Measurements from ENCODE around the gene WNT9B.

The WNT9B gene

DNA sequence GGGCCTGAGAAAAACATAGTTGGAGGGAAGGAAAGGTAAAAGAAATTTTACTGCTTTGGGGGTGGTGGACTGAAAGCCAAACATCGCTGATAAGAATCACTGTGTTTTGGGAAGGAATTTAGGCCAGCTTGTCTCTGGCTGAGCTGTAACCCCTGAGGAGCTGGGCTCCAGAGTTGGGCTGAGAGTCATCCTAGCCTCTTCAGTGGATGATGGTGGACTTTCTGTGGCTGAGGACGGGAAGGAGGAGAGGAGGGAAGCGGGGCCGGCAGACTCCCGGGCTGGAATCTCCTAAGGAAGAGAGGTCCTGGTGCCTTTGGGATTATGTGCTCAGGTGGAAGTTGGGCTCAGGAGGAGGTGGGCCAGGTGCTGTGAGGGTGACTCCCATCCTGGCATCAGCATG lies 8.6 kb downstream of the WNT9B start:
- no peak for DNase-seq

DNA sequence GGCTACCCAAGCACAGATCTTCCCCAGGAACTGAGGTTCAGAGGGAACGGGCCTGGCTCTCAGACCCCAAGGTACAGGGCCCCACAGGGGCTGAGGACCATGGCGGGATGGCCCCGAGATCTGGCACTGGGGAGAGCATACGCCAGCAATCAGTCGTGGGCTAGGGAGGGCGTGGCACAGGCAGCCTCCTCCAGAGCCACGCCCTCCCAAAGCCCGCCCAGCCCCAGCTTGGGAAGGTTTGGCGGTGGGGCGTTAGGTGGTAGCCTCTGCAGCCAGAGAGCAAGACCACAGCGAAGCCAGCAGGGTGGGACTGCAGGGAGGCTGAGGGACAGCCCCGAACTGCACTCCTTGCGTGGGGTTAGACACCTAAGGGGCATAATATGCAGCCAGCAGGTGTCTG lies 11.6 kb downstream of the WNT9B start:
- no peak for DNase-seq

DNA sequence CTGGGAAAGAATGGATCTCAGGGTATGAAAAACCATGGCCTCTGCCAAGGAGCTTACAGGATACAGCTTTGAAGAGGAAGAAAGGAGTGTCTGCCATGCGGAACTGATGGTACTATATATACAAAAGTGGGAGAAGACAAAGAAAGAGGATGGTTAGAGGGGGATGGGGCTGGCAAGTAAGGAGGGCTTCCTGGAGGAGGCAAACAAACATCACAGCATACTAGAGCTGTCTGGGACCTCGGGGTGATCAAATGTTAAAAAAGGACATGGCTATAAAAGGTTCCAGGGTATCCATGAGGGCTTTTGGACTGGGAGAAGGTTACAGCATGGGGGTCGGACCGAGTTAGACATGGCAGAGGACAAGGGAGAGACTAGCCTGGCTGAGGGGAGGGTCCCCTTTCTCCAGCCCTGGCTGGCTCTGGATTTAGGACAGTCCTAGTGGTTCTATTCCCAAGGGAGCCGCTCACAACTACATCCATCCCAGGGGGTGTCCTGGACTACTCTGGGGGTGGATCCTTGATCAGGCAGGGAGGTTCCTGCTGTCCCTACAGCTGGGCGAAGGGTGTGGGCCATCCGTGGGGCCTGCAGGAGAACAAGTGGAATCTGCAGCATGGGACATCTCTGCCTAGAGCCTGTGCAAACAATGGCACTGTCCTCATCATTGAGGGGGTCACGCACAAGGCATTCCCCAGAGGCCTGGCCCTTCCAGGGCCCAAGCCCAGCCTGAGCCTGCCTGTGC lies 12.2 kb downstream of the WNT9B start:
- no peak for DNase-seq

DNA sequence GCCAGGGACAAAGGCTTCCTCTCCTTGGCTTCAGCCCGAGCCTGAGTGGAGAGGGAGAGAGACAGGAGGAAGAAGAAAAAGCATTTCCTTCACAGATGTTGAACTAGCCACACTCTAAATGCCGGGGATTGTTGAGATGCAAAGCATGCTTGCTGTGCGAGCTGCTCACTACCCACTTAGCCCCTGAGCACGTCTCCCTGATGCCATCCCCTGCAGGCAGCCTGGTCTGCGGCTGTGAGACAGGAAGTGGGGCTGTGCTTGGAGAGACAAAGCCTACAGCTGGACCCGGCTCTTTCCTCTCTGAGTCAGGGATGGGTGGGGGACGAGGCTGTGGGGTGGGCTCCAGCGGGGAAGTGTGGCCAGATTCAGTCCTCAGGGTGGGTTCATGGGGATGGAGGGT lies 13.7 kb downstream of the WNT9B start:
- peak in 1 of 2 experiments; percentile 23 for DNase-seq

DNA sequence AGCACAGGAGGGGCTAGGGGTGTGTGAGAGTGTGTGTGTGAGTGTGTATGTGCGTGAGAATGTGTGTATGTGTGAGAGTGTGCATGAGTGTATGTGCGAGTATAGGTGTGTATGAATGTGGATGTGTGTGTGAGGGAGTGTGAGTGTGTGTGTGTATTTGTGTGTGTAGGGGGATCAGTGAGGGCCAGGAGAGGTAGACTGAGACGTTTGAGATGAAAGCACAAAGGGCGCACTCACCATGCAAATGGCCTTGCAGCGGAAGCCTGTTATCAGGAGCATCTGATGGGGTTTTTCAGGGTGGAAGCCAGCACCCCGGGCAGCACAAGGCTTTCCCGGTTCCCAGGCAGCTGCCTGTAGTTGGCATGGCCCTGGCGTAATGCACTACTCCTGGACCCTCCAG lies 14.9 kb downstream of the WNT9B start:
- peak; percentile 39 to 81 for DNase-seq

DNA sequence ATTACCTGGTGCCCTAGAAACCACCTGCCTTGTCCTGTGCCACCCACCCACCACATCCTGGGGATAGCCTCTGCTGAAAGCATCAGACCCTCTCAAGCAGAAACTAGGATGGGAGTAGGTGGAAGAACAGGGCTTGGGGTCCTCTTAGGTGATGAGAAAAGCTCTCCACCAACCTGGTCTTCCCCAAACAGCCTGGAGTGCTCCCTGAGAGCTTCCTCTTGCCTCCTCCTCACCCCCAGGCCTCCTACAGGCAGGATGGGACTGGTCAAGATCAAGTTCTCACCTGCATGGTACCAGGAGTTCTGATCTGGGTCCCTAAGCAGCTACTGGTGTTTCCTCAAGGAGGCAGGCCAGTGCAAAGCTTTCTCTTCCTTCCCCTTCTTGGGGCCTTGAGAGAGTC lies 15.4 kb downstream of the WNT9B start:
- no peak for DNase-seq

DNA sequence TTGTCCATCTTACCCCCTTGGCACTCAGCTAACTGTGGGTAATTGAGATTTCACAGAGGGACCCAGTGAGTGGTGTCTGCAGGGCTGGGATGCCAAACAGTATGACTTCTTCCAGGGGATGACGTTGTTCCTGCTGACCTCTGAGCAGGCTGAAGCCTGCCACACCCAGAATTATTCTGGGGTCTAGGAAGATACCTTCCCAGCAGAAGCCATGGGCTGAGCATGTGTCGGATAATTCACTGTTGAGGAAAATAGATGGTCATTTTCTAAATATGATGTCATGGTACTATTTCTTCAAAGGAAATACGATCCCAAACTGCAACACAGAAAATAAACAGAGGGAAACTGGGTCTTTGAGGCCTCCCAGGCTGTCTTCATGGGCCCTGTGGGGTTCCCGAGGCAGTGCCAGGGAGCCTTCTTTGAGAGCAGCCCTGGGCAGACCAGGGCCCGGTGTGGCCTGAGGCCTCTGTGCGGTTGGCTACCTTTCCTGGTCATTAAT lies 17.4 kb downstream of the WNT9B start:
- DNase-seq = no peak

DNA sequence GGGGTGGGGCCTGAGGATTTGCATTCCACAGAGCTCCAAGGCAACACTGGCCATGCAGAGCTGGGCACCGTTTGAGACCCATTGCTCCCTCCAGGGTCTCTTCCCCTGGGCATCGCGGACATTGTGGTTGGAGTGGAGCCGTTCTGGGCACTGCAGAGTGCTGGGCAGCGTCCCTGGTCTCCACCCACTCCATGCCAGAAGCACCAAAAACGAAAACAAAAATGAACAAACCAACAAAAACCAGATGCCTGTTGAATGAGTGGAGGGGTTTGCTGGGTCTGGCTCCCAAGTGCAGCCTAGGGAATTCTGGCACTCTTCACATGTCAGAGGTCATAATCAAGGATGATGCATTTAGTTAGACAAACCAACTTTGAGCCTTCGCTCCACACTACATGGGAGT lies 17.9 kb downstream of the WNT9B start:
- peak in 1 of 2 experiments; percentile 32 for DNase-seq

DNA sequence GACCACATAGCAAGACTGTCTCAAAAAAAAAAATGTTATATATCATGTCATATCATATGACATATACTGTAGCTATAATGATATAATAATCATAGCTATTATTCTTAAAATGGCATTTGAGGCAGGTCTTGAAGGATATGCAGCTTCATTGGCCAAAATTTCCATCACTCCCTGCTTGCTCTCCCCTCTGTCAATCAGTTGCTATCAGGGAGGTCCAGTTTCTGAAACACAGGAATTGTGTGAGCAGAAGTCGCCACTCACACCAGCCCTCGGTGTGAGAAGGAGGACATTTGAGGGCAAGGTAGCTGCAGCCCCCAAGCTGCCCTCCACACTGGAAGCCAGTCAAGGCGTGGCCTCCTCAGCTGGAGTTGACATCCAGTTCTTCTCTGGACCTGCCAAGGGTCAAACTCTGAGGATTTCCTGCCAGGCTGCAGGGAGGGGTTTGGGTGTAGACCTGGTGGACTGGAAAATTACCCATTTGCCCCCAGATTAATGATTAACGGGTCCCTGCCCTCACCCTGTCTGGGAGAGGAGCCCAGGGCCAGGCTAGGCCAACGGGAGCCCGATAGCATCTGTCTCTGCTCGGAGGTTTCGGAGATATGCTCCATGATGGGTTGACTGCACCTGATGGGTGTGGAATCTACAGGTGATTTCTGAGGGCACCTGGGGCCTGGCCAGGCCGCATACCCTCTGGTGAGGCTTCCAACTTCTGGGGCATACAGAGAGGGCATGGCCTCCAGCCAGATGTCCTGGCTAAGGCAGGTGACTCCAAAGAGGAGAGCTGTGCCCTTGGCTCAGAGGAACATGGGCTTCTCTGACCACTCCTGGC lies 18.8 kb downstream of the WNT9B start:
- peak; percentile 25 to 74 for DNase-seq

DNA sequence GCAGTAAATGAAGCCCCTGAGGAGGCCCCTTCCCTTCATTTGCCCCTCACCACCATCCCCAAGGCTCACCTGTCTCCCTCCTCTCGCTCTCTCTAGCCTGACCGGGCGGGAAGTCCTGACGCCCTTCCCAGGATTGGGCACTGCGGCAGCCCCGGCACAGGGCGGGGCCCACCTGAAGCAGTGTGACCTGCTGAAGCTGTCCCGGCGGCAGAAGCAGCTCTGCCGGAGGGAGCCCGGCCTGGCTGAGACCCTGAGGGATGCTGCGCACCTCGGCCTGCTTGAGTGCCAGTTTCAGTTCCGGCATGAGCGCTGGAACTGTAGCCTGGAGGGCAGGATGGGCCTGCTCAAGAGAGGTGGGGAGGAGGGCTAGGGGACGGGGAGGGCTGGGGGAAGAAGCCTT lies 21.0 kb downstream of the WNT9B start:
- no peak for DNase-seq

DNA sequence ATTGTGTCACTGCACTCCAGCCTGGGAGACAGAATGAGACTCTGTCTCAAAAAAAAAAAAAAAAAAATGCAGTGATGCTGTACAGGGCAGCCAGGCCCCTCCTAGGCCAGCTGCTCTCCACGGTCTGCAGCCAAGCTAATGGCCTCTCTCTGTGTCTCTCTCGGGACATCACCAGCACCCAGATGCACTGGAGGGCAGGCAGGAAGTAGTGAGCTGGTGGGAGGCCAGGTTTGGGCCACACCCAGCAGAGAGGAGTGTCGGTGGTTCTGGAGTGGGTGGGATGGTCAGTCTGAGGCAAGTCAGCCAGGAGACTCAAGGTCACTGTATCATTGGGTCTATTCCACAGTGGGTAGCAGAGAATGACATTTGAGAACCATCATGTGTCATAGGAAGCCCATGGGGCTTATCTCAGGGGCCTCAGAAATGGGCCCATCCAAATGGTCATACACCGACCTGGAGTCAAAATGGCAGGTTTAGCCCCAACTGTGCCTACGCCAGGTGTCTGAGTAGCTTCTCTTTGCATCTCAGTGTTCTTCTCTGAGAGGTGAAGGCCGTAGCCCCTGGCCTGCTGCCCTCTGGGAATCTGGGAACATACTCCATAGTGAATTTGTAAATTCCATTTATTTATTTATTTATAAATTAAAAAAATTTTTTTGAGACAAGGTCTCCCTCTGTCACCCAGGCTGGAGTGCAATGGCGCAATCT lies 22.7 kb downstream of the WNT9B start:
- DNase-seq = no peak

DNA sequence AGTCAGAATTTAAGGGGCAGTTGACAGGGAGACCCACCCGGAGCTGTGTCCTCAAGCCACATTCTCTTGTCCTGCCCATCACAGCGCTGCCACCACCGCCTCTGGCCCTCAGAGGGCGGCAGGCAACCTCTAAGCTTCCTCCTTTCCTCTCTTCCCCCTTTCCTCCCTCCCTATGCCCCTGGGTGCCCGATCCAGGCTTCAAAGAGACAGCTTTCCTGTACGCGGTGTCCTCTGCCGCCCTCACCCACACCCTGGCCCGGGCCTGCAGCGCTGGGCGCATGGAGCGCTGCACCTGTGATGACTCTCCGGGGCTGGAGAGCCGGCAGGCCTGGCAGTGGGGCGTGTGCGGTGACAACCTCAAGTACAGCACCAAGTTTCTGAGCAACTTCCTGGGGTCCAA lies 23.5 kb downstream of the WNT9B start:
- no peak for DNase-seq

DNA sequence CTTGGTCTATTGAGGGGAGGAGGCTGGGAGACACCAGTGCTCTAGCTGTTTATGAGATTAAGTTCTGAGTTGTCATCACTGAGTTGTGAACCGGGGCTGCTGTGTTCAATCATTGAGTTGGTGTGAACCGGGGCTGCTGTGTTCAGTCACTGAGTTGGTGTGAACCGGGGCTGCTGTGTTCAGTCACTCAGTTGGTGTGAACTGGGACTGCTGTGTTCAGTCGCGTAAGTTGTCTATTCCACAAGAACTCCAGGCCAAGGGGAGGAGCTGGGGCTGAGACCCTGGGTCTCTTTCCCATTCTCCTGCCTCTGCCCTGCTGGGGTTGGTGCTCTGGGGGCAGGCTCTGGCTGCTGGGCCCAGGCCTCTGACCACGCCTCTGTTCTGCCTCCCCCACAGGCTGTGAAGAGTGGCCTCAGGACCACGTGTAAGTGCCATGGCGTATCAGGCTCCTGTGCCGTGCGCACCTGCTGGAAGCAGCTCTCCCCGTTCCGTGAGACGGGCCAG lies 24.5 kb downstream of the WNT9B start:
- peak in 1 of 2 experiments; percentile 80 for DNase-seq

DNA sequence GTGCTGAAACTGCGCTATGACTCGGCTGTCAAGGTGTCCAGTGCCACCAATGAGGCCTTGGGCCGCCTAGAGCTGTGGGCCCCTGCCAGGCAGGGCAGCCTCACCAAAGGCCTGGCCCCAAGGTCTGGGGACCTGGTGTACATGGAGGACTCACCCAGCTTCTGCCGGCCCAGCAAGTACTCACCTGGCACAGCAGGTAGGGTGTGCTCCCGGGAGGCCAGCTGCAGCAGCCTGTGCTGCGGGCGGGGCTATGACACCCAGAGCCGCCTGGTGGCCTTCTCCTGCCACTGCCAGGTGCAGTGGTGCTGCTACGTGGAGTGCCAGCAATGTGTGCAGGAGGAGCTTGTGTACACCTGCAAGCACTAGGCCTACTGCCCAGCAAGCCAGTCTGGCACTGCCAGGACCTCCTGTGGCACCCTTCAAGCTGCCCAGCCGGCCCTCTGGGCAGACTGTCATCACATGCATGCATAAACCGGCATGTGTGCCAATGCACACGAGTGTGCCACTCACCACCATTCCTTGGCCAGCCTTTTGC lies 25.0 kb downstream of the WNT9B start:
- DNase-seq = peak; percentile 72 to 94

DNA sequence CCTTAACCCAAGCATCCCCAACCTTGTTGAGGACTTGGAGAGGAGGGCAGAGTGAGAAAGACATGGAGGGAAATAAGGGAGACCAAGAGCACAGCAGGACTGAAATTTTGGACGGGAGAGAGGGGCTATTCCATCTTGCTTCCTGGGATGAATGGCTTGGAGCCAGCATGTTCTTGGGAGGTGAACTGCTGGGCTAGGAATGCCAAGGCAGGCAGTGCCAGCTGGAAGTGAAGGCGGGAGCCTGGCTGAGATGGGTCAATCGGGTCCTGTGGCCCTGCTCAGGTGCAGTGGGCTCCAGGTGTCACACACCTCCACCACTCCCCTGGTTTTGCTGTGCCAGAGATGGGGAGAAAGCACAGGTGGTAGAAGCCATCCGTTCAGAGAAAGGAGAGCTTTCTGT lies 25.5 kb downstream of the WNT9B start:
- no peak for DNase-seq

DNA sequence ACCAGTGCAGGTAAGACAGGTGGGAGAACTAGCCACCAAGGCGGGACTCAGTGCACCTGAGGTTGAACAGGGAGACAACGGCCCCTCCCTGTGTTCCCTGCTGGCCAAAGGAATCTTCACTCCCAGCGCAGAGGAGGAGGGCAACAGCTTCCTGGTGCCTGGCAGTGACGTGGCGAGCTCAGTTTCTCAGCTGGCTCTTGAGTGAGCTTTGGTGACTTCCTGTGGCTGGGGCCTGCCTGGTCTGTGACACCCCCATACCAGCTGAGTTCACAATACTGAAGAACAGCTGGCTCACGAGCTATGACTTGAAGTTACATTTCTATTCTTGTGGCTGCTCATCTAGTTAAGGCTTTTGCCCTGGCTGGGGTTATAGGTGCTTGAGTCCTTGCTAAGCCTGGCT lies 26.1 kb downstream of the WNT9B start:
- DNase-seq = no peak

DNA sequence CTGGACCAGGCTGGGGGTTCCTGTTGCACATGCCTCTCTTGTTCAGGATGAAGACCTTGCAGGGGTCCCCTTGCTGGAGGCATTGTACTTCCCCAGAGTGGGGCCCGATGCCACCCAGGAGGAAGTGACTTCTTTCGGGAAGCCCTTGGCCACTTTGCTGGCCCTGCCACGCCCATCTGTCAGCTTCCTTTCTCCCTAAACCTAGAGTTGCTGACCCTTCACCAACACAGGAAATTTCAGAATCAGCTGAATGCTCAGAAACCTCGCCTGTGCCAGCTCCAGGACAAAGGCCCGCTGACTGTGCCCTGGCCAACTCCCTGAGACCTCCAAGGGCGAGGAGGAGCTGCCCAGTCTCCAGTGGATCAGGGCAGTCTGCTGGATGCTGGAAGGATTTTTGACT lies 26.7 kb downstream of the WNT9B start:
- no peak for DNase-seq

DNA sequence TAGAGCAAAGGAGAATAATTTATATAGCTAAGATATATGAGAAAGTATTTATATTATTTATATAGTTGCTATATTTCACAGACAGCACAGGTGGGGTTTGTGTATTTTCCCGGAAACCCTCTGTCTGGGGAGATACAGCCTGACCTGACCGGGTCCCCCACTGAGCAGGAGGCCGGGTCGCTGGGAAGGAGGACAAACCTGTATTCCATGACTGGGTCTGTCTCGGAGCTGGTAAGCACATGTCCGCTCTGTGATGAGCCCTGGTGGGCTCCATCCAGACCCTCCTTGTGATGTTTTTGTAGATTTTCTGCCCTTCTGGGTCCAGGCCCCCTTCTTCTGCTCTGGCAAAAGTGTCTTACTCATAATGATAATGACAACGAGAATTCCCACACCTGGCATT lies 27.7 kb downstream of the WNT9B start:
- DNase-seq = no peak

DNA sequence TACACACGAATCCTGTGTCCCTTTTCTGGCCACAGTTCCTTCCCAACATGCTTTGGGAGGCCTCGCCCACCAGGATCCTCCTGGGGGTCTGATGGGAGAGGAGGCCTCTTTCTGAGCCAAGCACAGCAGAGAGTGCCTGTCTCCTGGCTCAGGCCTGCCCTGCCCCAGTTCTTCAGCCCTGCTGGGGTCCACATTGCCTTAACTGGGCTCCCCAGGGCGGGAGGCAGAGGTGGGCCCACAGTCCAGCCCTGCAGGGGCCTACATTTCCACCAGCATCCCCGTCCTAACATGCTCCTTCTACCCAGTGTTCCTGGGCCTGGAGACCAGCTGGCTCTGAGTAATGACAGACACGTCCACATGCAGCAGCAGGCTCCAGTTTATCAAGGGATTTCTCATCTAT lies 29.6 kb downstream of the WNT9B start:
- no peak for DNase-seq

DNA sequence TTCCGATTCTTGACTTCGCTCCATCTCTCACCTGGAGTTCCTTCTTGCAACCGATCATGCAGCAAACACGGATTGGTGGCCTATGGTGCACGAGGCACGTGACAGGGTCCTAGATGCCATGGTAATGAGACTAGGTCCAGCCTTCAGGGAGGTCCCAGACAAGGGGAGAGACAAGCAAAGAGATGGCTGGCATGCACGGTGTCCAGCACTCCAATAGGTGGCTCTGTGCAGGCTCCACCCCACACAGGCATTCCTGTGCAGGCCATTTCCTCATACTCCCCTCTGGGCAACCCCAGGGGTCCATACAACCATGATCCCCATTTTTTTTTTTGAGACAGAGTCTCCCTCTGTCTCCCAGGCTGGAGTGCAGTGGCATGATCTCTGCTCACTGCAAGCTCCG lies 31.3 kb downstream of the WNT9B start:
- no peak for DNase-seq

DNA sequence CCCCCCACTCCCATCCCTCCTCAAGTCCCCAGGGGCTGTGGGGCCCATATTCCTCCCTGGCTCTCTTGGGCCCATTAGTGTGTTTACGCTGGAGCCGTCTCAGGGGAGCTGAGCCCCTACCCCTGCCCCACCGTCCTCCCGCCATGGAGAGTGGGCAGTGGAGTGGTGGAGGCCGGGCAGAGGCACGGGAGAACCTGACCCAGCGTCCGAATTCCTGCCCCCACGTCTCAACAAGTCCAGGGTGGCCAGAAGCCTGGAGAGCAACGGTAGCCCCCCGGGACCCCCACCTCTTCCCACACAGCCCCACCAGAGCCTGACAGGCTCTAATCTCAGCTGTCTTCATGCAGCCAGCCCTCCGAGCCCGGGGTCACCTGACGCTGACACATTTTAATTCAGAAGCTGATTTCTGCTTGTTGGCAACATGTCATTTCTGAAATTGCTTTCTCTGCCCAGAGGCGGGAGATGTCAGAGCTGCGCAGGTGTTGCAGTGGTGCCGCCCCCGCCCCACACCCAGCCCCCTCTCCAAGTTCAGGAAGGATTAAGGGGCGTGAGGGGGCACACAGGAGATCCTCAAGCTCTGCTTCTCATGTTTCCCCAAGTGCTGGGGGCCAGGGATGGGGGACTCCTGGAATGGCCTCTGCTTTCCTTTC lies 32.6 kb downstream of the WNT9B start:
- DNase-seq = no peak

DNA sequence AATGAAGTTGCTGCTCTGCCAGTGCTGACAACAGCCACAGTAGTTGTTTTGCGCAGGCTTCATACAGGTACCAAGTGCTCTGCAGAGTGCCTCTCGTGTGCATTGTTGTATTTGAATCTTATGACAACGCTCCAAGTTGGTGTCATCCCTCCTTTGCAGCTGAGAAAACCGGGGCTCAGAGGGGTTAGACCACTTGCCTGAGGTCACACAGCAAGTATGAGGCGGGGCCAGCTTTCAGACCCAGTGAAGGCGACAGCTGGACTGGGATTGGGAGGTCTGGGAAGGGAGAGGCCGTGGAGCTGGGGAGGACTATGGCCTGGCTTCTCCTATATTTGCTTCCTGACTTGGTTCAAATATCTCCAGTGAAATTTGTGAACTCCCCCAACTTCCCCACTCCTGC lies 33.2 kb downstream of the WNT9B start:
- DNase-seq = no peak

All from NCI-H526 (cell line).